ENCODE measurements around the gene GNAT2.

DNA sequence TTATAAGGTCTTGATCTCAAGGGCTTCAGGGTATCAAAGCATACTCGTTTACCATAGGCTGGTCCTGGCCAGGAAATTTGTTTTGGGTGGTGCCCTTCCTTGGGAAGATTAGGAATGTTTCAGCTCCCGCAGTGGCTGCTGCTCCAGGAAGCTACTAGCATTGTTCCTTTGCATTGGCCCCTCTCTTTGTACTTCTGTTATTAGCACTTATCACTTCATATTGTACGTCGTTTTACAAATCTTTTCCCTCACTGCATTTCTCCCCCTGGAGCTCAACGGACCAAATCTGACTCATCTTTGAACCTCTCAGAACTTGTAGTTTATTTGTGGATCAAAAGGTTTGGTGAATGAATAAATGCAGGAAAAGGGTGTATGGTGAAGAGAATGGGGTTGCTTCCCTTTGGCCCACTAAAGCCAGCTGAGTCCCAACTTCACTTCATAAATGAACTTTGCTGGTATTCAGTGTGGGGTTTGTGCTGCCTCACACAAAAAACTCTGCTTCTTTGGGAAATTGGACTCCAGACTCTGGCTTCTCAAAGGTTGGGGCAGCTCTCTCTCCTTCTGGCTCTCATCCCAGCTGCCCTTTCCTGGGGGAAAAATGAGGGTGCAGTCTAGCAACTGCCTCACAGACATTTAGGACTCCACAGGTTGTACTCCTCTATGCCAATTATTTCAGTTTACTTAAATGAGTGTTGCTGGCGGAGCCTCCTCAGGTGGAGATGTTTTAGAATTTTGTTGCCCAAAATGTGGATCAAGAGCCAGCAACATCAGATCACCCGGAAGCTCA is 5.9 kb downstream of the GNAT2 start:
- TF ChIP-seq POLR2AphosphoS5 (IDR thresholded peaks at IDR 0.05; ENCODE audit: low read depth, low read length) (no peak), POLR2A (IDR thresholded peaks at IDR 0.05; ENCODE audit: low read depth, low read length) (no peak)
